Vagina (tissue), 2 donors: ENCODE data around the gene ZBTB20. TPM values are rescaled to one million over a fixed set of nuclear protein-coding genes. Genes with fewer than 3 reads are reported as not detected.

ENCODE experiments used
- DNase-seq, 2 donors: peaks; one replicate each; pipeline ENCODE4 v3.0.0-alpha.2; 2017; ENCODE audit errors: extremely low spot score in 2 of 2
- H3K27ac ChIP-seq: fragments of 200-600 bp; sonication (generic); one replicate; pipeline ENCODE4 v1.5.1; 2019
- H3K27me3 ChIP-seq: fragments of 200-600 bp; sonication (generic); one replicate; pipeline ENCODE4 v1.5.1; 2019
- H3K36me3 ChIP-seq, 2 donors: fragments of 200-600 bp; sonication (generic); one replicate each; pipeline ENCODE4 v1.5.1; 2017 to 2019
- H3K4me1 ChIP-seq: fragments of 200-600 bp; sonication (generic); one replicate; pipeline ENCODE4 v1.5.1; 2019
- H3K4me3 ChIP-seq, 2 donors: fragments of 200-600 bp; sonication (generic); 1 replicate in 1 of 2; 2 replicates in 1 of 2; pipeline ENCODE4 v1.5.1; 2016 to 2019
- H3K9me3 ChIP-seq: fragments of 200-600 bp; sonication (generic); one replicate; pipeline ENCODE4 v1.5.1; 2019
- CTCF ChIP-seq, 3 experiments: fragments of 450-650 bp in 2 of 3; fragments of 200-600 bp in 1 of 3; sonication (generic) in 1 of 3; IDR thresholded peaks; one replicate each; pipeline ENCODE4 v1.5.1; 2017 to 2019; ENCODE audit warnings: antibody characterized with exemption in 3 of 3, mild to moderate bottlenecking in 2 of 3, moderate library complexity in 2 of 3
- POLR2A ChIP-seq, 2 donors: fragments of 450-650 bp; IDR thresholded peaks; one replicate each; pipeline ENCODE4 v1.6.1; 2017; ENCODE audit warnings: antibody characterized with exemption in 2 of 2, mild to moderate bottlenecking in 2 of 2, moderate library complexity in 2 of 2
- POLR2AphosphoS5 ChIP-seq, 2 donors: sonication (generic); formaldehyde crosslinking; IDR thresholded peaks; one replicate each; pipeline ENCODE4 v1.9.0; 2017; ENCODE audit warnings: antibody characterized with exemption in 2 of 2, mild to moderate bottlenecking in 2 of 2, low read depth in 1 of 2; ENCODE audit not compliant: insufficient read depth in 1 of 2
- intact Hi-C: fragments of 100-400 bp; cut with DNase I; formaldehyde crosslinking; loops from one replicate; pipeline ENCODE4 v1.15.1; 2023
- total RNA-seq: library from RNA; depleted of rRNA; stranded (reverse); fragments of >200 nt; gene quantifications from one replicate; pipeline ENCODE4 v1.2.3, GENCODE V29; 2016

Gene ZBTB20
- total RNA-seq, 1 donor from 2014 or later: 64.8 TPM

GRCh38 chr3:114675104-114675503 is 472.0 kb downstream of the ZBTB20 start:
- no peak for TF ChIP-seq CTCF (IDR thresholded peaks at IDR 0.05)
- no peak for TF ChIP-seq POLR2A (IDR thresholded peaks at IDR 0.05)
- no peak for TF ChIP-seq POLR2AphosphoS5 (IDR thresholded peaks at IDR 0.05; ENCODE audit: insufficient read depth in 1 of 2, low read depth in 1 of 2)
- no peaks in the 10 kb centered on the region for H3K9me3 ChIP-seq
- intact Hi-C loops: no loop called here

GRCh38 chr3:114674036-114674435 is 473.1 kb downstream of the ZBTB20 start:
- no peak overlapping the region for H3K4me3 ChIP-seq

More at GRCh38 chr3:114675104-114675503, 472.0 kb downstream of the ZBTB20 start:
- no peak for DNase-seq
- no peaks in the 10 kb centered on the region for H3K36me3 ChIP-seq
- H3K27ac ChIP-seq: no peak overlapping the region
- H3K27me3 ChIP-seq: no peaks in the 10 kb centered on the region
- H3K4me1 ChIP-seq: no peaks in the 10 kb centered on the region
- H3K4me3 ChIP-seq: no peak overlapping the region

GRCh38 chr3:114673481-114673880 is 473.6 kb downstream of the ZBTB20 start:
- intact Hi-C loops: no loop called here
- Histone ChIP-seq H3K27me3 (no peaks in the 10 kb centered on the region), H3K4me1 (no peaks in the 10 kb centered on the region), H3K36me3 (no peaks in the 10 kb centered on the region), H3K4me3 (no peak overlapping the region), H3K27ac (no peak overlapping the region), H3K9me3 (no peaks in the 10 kb centered on the region)
- no peak for DNase-seq
- TF ChIP-seq POLR2AphosphoS5 (IDR thresholded peaks at IDR 0.05; ENCODE audit: insufficient read depth in 1 of 2, low read depth in 1 of 2) (no peak), CTCF (IDR thresholded peaks at IDR 0.05) (no peak)

More at GRCh38 chr3:114674036-114674435, 473.1 kb downstream of the ZBTB20 start:
- Histone ChIP-seq H3K36me3 (no peaks in the 10 kb centered on the region), H3K9me3 (no peaks in the 10 kb centered on the region), H3K27ac (no peak overlapping the region), H3K27me3 (no peaks in the 10 kb centered on the region), H3K4me1 (no peaks in the 10 kb centered on the region)
- intact Hi-C loops: no loop called here
- no peak for DNase-seq
- TF ChIP-seq POLR2A (IDR thresholded peaks at IDR 0.05): no peak
- TF ChIP-seq POLR2AphosphoS5 (IDR thresholded peaks at IDR 0.05; ENCODE audit: insufficient read depth in 1 of 2, low read depth in 1 of 2): no peak
- TF ChIP-seq CTCF (IDR thresholded peaks at IDR 0.05): no peak

GRCh38 chr3:114672692-114673447 is 474.2 kb downstream of the ZBTB20 start:
- TF ChIP-seq POLR2A (IDR thresholded peaks at IDR 0.05) (no peak), CTCF (IDR thresholded peaks at IDR 0.05) (no peak), POLR2AphosphoS5 (IDR thresholded peaks at IDR 0.05; ENCODE audit: insufficient read depth in 1 of 2, low read depth in 1 of 2) (no peak)
- intact Hi-C loops: no loop called here

More at GRCh38 chr3:114672692-114673447, 474.2 kb downstream of the ZBTB20 start:
- Histone ChIP-seq H3K27ac (no peak overlapping the region), H3K36me3 (no peaks in the 10 kb centered on the region), H3K27me3 (no peaks in the 10 kb centered on the region), H3K4me1 (no peaks in the 10 kb centered on the region), H3K4me3 (no peak overlapping the region), H3K9me3 (no peaks in the 10 kb centered on the region)
- DNase-seq: no peak
